HL-60 (cell line): ENCODE measurements around the gene TMPRSS4.

Experiments used
- CTCF ChIP-seq: IDR thresholded peaks from one replicate; pipeline ENCODE4 v1.5.1; 2011; ENCODE audit warnings: low read length, control low read depth, inconsistent platforms; ENCODE audit not compliant: insufficient read depth
- GABPA ChIP-seq: IDR thresholded peaks from 2 replicates; pipeline ENCODE4 v1.6.1; 2012; ENCODE audit warnings: low read depth
- POLR2AphosphoS5 ChIP-seq: IDR thresholded peaks from 2 replicates; pipeline ENCODE4 v1.6.1; 2012; ENCODE audit warnings: low read depth
- REST ChIP-seq: IDR thresholded peaks from 2 replicates; pipeline ENCODE4 v1.6.1; 2012; ENCODE audit warnings: low read depth; ENCODE audit not compliant: insufficient replicate concordance
- SPI1 ChIP-seq: IDR thresholded peaks from 2 replicates; pipeline ENCODE4 v1.6.1; 2012; ENCODE audit warnings: low read depth, mild to moderate bottlenecking, borderline replicate concordance

GRCh38 chr11:118076754-118077281, at the start of gene TMPRSS4:
- TF ChIP-seq CTCF (no peak), REST (no peak), POLR2AphosphoS5 (no peak), GABPA (no peak), SPI1 (no peak)
